SU-DHL-6 (cell line): ENCODE results near the gene WDR88.

ENCODE experiments used
- EZH2phosphoT487 ChIP-seq: fragments of 200-600 bp; sonication (generic), shearing (Covaris generic); conservative IDR thresholded peaks from 2 replicates; pipeline ENCODE4 v1.6.1; 2018; ENCODE audit warnings: mild to moderate bottlenecking, antibody characterized with exemption, low read length, moderate library complexity, mixed read lengths
- TF ChIP-seq, protein P1 (sequence below): fragments of 200-600 bp; sonication (generic); IDR thresholded peaks from one replicate; pipeline ENCODE4 v1.5.1; 2017; ENCODE audit warnings: antibody characterized with exemption, mild to moderate bottlenecking, low read length, moderate library complexity; ENCODE audit not compliant: insufficient read depth, poor library complexity, severe bottlenecking

DNA sequence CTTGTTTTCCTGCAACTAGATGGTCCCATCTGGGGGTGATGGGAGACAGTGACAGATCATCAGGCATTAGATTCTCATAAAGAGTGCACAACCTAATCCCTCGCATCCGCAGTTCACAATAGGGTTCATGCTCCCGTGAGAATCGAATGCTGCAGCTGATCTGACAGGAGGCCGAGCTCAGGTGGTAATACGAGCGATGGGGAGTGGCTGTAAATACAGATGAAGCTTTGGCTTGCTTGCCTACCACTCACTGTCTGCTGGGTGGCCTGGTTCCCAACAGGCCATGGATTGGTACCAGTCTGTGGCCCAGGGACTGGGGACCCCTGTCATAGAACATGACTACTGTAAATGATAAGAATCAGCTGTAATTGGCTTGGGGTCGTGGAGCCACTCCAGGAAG is 28.0 kb downstream of the WDR88 start:
- TF ChIP-seq, protein P1, sequence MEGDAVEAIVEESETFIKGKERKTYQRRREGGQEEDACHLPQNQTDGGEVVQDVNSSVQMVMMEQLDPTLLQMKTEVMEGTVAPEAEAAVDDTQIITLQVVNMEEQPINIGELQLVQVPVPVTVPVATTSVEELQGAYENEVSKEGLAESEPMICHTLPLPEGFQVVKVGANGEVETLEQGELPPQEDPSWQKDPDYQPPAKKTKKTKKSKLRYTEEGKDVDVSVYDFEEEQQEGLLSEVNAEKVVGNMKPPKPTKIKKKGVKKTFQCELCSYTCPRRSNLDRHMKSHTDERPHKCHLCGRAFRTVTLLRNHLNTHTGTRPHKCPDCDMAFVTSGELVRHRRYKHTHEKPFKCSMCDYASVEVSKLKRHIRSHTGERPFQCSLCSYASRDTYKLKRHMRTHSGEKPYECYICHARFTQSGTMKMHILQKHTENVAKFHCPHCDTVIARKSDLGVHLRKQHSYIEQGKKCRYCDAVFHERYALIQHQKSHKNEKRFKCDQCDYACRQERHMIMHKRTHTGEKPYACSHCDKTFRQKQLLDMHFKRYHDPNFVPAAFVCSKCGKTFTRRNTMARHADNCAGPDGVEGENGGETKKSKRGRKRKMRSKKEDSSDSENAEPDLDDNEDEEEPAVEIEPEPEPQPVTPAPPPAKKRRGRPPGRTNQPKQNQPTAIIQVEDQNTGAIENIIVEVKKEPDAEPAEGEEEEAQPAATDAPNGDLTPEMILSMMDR = no peak
- no peak for TF ChIP-seq EZH2phosphoT487
